Measurements from ENCODE around the gene UBE2E2. TPM values are rescaled to one million over a fixed set of nuclear protein-coding genes. Genes with fewer than 3 reads are reported as not detected.

Gene UBE2E2
- total RNA-seq, 1 donor from 2014 or later = 24.2 TPM

- peaks cover 5% of the 10 kb centered on the region for H3K36me3 Mint-ChIP-seq (ENCODE audit: low read depth)
- H3K4me3 Mint-ChIP-seq = no peak overlapping the region
- peaks cover 17% of the 10 kb centered on the region for H3K9me3 Mint-ChIP-seq
- no peaks in the 10 kb centered on the region for H3K4me1 Mint-ChIP-seq
- no peak for TF ChIP-seq CTCF (conservative IDR thresholded peaks at IDR 0.05)
- H3K27ac Mint-ChIP-seq (ENCODE audit: unreplicated experiment) = no peak overlapping the region
- H3K27me3 Mint-ChIP-seq (ENCODE audit: low read depth) = no peaks in the 10 kb centered on the region
- DNase-seq (ENCODE audit: low read depth, low spot score) = no peak
These were observed 421.2 kb downstream of the UBE2E2 start for GRCh38 chr3:23624305-23624704.

- H3K36me3 Mint-ChIP-seq (ENCODE audit: low read depth) = peaks cover 5% of the 10 kb centered on the region
- DNase-seq (ENCODE audit: low read depth, low spot score) = no peak
- peaks cover 17% of the 10 kb centered on the region for H3K9me3 Mint-ChIP-seq
- H3K27me3 Mint-ChIP-seq (ENCODE audit: low read depth) = no peaks in the 10 kb centered on the region
- no peak overlapping the region for H3K27ac Mint-ChIP-seq (ENCODE audit: unreplicated experiment)
- H3K4me3 Mint-ChIP-seq = no peak overlapping the region
- no peak for TF ChIP-seq CTCF (conservative IDR thresholded peaks at IDR 0.05)
- no peaks in the 10 kb centered on the region for H3K4me1 Mint-ChIP-seq
These were observed 423.3 kb downstream of the UBE2E2 start for GRCh38 chr3:23626442-23626841.

GRCh38 chr3:23629181-23629894, 426.2 kb downstream of the UBE2E2 start:
- Mint-ChIP-seq H3K4me1 (peaks cover 7% of the 10 kb centered on the region), H3K27me3 (ENCODE audit: low read depth) (no peaks in the 10 kb centered on the region), H3K4me3 (no peak overlapping the region), H3K27ac (ENCODE audit: unreplicated experiment) (no peak overlapping the region), H3K9me3 (peaks cover 11% of the 10 kb centered on the region), H3K36me3 (ENCODE audit: low read depth) (no peaks in the 10 kb centered on the region)
- no peak for TF ChIP-seq CTCF (conservative IDR thresholded peaks at IDR 0.05)
- no peak for DNase-seq (ENCODE audit: low read depth, low spot score)

GRCh38 chr3:23633261-23633960, 430.3 kb downstream of the UBE2E2 start:
- DNase-seq (ENCODE audit: low read depth, low spot score) = no peak
- H3K27ac Mint-ChIP-seq (ENCODE audit: unreplicated experiment) = peak overlapping the region; percentile 19
- no peak for TF ChIP-seq CTCF (conservative IDR thresholded peaks at IDR 0.05)
- H3K36me3 Mint-ChIP-seq (ENCODE audit: low read depth) = no peaks in the 10 kb centered on the region
- peaks cover 5% of the 10 kb centered on the region for H3K9me3 Mint-ChIP-seq
- peaks cover 7% of the 10 kb centered on the region for H3K4me1 Mint-ChIP-seq
- no peak overlapping the region for H3K4me3 Mint-ChIP-seq
- H3K27me3 Mint-ChIP-seq (ENCODE audit: low read depth) = no peaks in the 10 kb centered on the region

- H3K27ac Mint-ChIP-seq (ENCODE audit: unreplicated experiment) = no peak overlapping the region
- no peak for DNase-seq (ENCODE audit: low read depth, low spot score)
- no peak for TF ChIP-seq CTCF (conservative IDR thresholded peaks at IDR 0.05)
- H3K4me1 Mint-ChIP-seq = peaks cover 13% of the 10 kb centered on the region
- H3K27me3 Mint-ChIP-seq (ENCODE audit: low read depth) = no peaks in the 10 kb centered on the region
- H3K4me3 Mint-ChIP-seq = no peak overlapping the region
- no peaks in the 10 kb centered on the region for H3K36me3 Mint-ChIP-seq (ENCODE audit: low read depth)
- H3K9me3 Mint-ChIP-seq = peaks cover 10% of the 10 kb centered on the region
These were observed 434.2 kb downstream of the UBE2E2 start for GRCh38 chr3:23637339-23637738.

Data from neural crest cell (in vitro differentiated cells).